ENCODE results near the gene PIEZO1.

DNA sequence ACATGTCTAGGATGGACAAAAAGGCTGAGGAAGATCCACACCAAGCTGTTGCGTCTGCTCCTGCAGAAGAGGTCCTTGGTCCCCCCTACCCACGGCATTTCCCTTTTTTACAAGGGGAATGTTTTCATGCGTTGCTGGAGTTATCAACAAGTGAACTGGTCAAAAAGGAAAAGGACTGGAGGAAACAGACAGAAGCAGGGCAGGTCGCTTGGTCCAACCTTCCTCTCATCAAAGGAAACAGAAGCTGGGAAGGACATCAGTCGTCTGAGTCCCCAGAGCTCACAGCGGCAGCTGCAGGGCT is 26.1 kb downstream of the PIEZO1 start:
- TF ChIP-seq POLR2A (IDR thresholded peaks at IDR 0.05; ENCODE audit: low read depth, low read length) (no peak), POLR2AphosphoS5 (IDR thresholded peaks at IDR 0.05; ENCODE audit: low read depth, low read length) (no peak), TAF1 (IDR thresholded peaks at IDR 0.05; ENCODE audit: low read depth, low read length) (no peak), SPI1 (IDR thresholded peaks at IDR 0.05; ENCODE audit: low read depth, low read length) (no peak), PAX5 (IDR thresholded peaks at IDR 0.05; ENCODE audit: insufficient read depth, low read length, severe bottlenecking) (no peak)
